Neural progenitor cell (in vitro differentiated cells): ENCODE results near the gene GPX7. TPM values are rescaled to one million over a fixed set of nuclear protein-coding genes. Genes with fewer than 3 reads are reported as not detected.

Source experiments
- DNase-seq: peaks from one replicate; pipeline ENCODE4 v3.0.0-alpha.2; 2016; ENCODE audit warnings: low spot score
- H2AFZ ChIP-seq: fragments of 200-600 bp; sonication (generic); replicated peaks from 2 replicates; pipeline ENCODE4 v1.6.1; 2016; ENCODE audit warnings: antibody characterized with exemption
- H3F3A ChIP-seq: fragments of 200-600 bp; sonication (generic); 2 replicates; pipeline ENCODE4 v1.6.1; 2016; ENCODE audit warnings: antibody characterized with exemption, low read depth
- H3K27ac ChIP-seq: fragments of 200-600 bp; sonication (generic); 2 replicates; pipeline ENCODE4 v1.5.1; 2016; ENCODE audit warnings: mild to moderate bottlenecking
- H3K27me3 ChIP-seq: fragments of 200-600 bp; sonication (generic); 2 replicates; pipeline ENCODE4 v1.6.1; 2016; ENCODE audit warnings: mild to moderate bottlenecking, moderate library complexity
- H3K36me3 ChIP-seq: fragments of 200-600 bp; sonication (generic); 2 replicates; pipeline ENCODE4 v1.5.1; 2016
- H3K4me1 ChIP-seq: fragments of 200-600 bp; sonication (generic); 2 replicates; pipeline ENCODE4 v1.6.1; 2016; ENCODE audit warnings: mixed run types
- H3K4me2 ChIP-seq: fragments of 200-600 bp; sonication (generic); 2 replicates; pipeline ENCODE4 v1.6.1; 2016
- H3K4me3 ChIP-seq: fragments of 200-600 bp; sonication (generic); 2 replicates; pipeline ENCODE4 v1.5.1; 2016
- H3K79me2 ChIP-seq: fragments of 200-600 bp; sonication (generic); 2 replicates; pipeline ENCODE4 v1.6.1; 2016; ENCODE audit warnings: low read depth
- H3K9ac ChIP-seq: fragments of 200-600 bp; sonication (generic); 2 replicates; pipeline ENCODE4 v1.6.1; 2016
- H3K9me3 ChIP-seq: fragments of 200-600 bp; sonication (generic); 2 replicates; pipeline ENCODE4 v1.5.1; 2016; ENCODE audit warnings: low read depth
- H4K20me1 ChIP-seq: fragments of 200-600 bp; sonication (generic); 2 replicates; pipeline ENCODE4 v1.6.1; 2016; ENCODE audit warnings: low read depth
- H3K27ac Mint-ChIP-seq: 3 replicates; pipeline ENCODE4 v1.8.0; 2021; ENCODE audit warnings: mixed read lengths
- H3K27me3 Mint-ChIP-seq: 2 replicates; pipeline ENCODE4 v1.8.0; 2022; ENCODE audit warnings: low read depth, mild to moderate bottlenecking, inconsistent platforms, moderate library complexity, mixed read lengths; ENCODE audit not compliant: insufficient read depth
- H3K36me3 Mint-ChIP-seq: 3 replicates; pipeline ENCODE4 v1.8.0; 2021; ENCODE audit warnings: mixed read lengths
- H3K4me1 Mint-ChIP-seq: 3 replicates; pipeline ENCODE4 v1.8.0; 2021; ENCODE audit warnings: mixed read lengths
- H3K4me3 Mint-ChIP-seq: 3 replicates; pipeline ENCODE4 v1.8.0; 2021; ENCODE audit warnings: mild to moderate bottlenecking, moderate library complexity, mixed read lengths
- H3K9me3 Mint-ChIP-seq: 3 replicates; pipeline ENCODE4 v1.8.0; 2020; ENCODE audit warnings: mixed read lengths
- EZH2 ChIP-seq: fragments of 200-600 bp; sonication (generic); IDR thresholded peaks from 2 replicates; pipeline ENCODE4 v1.6.1; 2017; ENCODE audit warnings: antibody characterized with exemption, mild to moderate bottlenecking, moderate library complexity
- EZH2phosphoT487 ChIP-seq: fragments of 200-600 bp; sonication (generic); IDR thresholded peaks from 2 replicates; pipeline ENCODE4 v1.6.1; 2017; ENCODE audit warnings: antibody characterized with exemption
- total RNA-seq: library from RNA; depleted of rRNA; stranded (reverse); fragments of >200 nt; gene quantifications from 2 replicates; pipeline ENCODE4 v1.2.3, GENCODE V29; 2015; ENCODE audit warnings: low replicate concordance
- TF ChIP-seq, protein P1 (sequence below): fragments of 200-600 bp; sonication (generic); IDR thresholded peaks from 2 replicates; pipeline ENCODE4 v1.5.1; 2017; ENCODE audit warnings: antibody characterized with exemption, mild to moderate bottlenecking

Gene GPX7
- total RNA-seq, 1 donor from 2014 or later = 21.9 TPM

DNA sequence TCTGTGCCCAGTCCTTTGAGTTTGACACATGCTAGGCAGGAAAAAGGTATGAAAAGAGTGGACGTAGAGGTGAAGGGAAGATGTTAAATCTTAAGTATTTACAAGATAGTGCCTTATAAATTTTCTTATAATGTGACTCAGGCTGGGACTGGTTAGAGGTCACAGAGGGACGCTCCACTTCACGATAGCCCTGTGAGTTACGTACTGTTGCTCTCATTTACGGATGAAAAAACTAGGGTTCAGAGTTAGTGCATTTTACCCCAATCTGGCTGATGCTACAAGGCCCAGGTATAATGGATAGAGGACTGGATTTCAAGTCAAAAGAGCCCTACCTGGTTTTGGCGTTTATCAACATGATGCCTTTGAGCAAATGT lies 47.9 kb upstream of the GPX7 start:
- peaks cover 28% of the 10 kb centered on the region for H3K4me1 ChIP-seq
- H4K20me1 ChIP-seq = peaks cover 34% of the 10 kb centered on the region
- Mint-ChIP-seq H3K9me3 (no peaks in the 10 kb centered on the region), H3K36me3 (peaks cover 2% of the 10 kb centered on the region), H3K27me3 (peaks cover 2% of the 10 kb centered on the region), H3K4me3 (peak overlapping the region; percentile 89), H3K4me1 (peaks cover 21% of the 10 kb centered on the region), H3K27ac (peak overlapping the region; percentile 97)
- H3K27ac ChIP-seq = peak overlapping the region; percentile 94
- H3K79me2 ChIP-seq = peaks cover 39% of the 10 kb centered on the region
- no peaks in the 10 kb centered on the region for H3K27me3 ChIP-seq
- H3K9me3 ChIP-seq = no peaks in the 10 kb centered on the region
- peaks cover 31% of the 10 kb centered on the region for H3F3A ChIP-seq
- TF ChIP-seq EZH2 = no peak
- TF ChIP-seq EZH2phosphoT487 = no peak
- TF ChIP-seq, protein P1, sequence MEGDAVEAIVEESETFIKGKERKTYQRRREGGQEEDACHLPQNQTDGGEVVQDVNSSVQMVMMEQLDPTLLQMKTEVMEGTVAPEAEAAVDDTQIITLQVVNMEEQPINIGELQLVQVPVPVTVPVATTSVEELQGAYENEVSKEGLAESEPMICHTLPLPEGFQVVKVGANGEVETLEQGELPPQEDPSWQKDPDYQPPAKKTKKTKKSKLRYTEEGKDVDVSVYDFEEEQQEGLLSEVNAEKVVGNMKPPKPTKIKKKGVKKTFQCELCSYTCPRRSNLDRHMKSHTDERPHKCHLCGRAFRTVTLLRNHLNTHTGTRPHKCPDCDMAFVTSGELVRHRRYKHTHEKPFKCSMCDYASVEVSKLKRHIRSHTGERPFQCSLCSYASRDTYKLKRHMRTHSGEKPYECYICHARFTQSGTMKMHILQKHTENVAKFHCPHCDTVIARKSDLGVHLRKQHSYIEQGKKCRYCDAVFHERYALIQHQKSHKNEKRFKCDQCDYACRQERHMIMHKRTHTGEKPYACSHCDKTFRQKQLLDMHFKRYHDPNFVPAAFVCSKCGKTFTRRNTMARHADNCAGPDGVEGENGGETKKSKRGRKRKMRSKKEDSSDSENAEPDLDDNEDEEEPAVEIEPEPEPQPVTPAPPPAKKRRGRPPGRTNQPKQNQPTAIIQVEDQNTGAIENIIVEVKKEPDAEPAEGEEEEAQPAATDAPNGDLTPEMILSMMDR = no peak
- DNase-seq = peak; percentile 26
- no peaks in the 10 kb centered on the region for H3K36me3 ChIP-seq
- peak overlapping the region; percentile 67 for H3K4me3 ChIP-seq
- H3K4me2 ChIP-seq = peak overlapping the region; percentile 95
- peak overlapping the region; percentile 63 for H3K9ac ChIP-seq
- no peak overlapping the region for H2AFZ ChIP-seq

DNA sequence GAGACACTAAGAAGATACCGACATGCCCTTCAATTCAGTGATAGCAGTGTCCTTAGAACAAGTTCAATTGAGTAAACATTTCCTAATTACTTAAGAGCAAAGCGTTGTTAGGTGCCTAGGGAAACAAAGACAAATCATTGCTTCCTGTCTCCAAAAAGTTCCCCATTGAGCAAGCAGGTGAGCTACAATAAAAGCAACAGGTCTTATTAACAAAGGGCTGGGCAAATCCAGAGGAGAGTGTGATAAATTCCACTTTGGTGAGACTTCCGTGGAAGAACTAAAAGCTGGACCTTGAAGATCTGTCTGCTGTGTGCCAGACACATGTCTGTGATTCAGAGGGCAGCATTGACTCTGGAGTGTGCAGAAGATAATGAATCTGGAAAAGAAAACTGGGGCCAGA lies 47.4 kb upstream of the GPX7 start:
- Histone ChIP-seq H3K4me1 (peaks cover 28% of the 10 kb centered on the region), H3K36me3 (no peaks in the 10 kb centered on the region), H4K20me1 (peaks cover 29% of the 10 kb centered on the region), H3K4me3 (peak overlapping the region; percentile 67), H3F3A (peaks cover 31% of the 10 kb centered on the region), H3K9ac (no peak overlapping the region), H3K27ac (no peak overlapping the region), H3K27me3 (no peaks in the 10 kb centered on the region), H3K79me2 (peaks cover 34% of the 10 kb centered on the region), H2AFZ (no peak overlapping the region), H3K9me3 (no peaks in the 10 kb centered on the region), H3K4me2 (peak overlapping the region; percentile 95)
- Mint-ChIP-seq H3K27ac (peak overlapping the region; percentile 97), H3K4me1 (peaks cover 21% of the 10 kb centered on the region), H3K27me3 (peaks cover 2% of the 10 kb centered on the region), H3K4me3 (peak overlapping the region; percentile 89), H3K36me3 (no peaks in the 10 kb centered on the region), H3K9me3 (no peaks in the 10 kb centered on the region)
- peak; percentile 42 for DNase-seq
- no peak for TF ChIP-seq EZH2phosphoT487
- TF ChIP-seq EZH2 = no peak
- TF ChIP-seq, protein P1 = no peak

DNA sequence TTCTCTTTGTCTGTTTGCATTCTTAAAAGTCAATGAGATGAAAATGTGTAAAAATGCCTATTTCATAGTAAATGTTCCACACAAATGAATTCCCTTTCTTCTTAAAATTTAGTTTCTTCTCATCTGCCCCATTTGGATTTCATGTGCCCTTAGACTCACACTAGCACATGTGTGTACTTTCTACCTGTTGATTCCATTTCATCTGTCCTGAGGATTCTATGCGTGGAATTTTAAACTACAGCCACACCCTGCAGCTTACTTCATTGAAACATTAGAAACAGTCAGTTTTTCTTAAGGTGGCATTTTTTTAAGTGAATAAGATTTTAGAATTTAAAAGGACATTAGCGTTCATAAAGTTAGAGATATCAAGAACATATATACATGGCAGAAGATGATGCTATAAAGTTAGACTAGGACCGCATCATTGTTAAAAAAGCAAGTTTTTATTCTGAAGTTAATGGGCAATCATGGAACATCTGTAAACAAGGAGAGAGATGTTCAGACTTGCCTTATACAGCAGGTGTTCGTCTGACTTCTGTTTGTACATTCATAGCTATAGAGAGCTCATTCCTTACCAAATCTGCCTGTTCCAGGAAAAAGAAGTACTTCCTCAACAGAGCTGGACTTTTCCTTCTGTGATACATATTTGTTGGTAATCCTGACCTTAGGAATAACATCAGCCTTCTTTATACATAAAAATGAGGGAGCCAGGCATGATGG lies 45.4 kb upstream of the GPX7 start:
- peaks cover 2% of the 10 kb centered on the region for H3K27me3 Mint-ChIP-seq
- H3K36me3 Mint-ChIP-seq = peaks cover 2% of the 10 kb centered on the region
- Histone ChIP-seq H4K20me1 (peaks cover 9% of the 10 kb centered on the region), H3F3A (peaks cover 31% of the 10 kb centered on the region), H3K4me3 (no peak overlapping the region), H3K4me1 (peaks cover 15% of the 10 kb centered on the region), H3K36me3 (no peaks in the 10 kb centered on the region), H3K27me3 (no peaks in the 10 kb centered on the region), H3K9me3 (no peaks in the 10 kb centered on the region), H3K4me2 (no peak overlapping the region), H3K9ac (no peak overlapping the region), H3K27ac (no peak overlapping the region), H3K79me2 (peaks cover 14% of the 10 kb centered on the region), H2AFZ (no peak overlapping the region)
- no peak overlapping the region for H3K4me3 Mint-ChIP-seq
- peaks cover 19% of the 10 kb centered on the region for H3K4me1 Mint-ChIP-seq
- H3K9me3 Mint-ChIP-seq = no peaks in the 10 kb centered on the region
- TF ChIP-seq EZH2phosphoT487 = no peak
- no peak for TF ChIP-seq EZH2
- TF ChIP-seq, protein P1 = no peak
- no peak overlapping the region for H3K27ac Mint-ChIP-seq
- no peak for DNase-seq
